NCI-H2227 treated with DMSO at 0.1 percent for 48 hours (cell line): ENCODE measurements around the gene PAFAH2.
"Not testable (repeated sequence)": the region's sequence is repeated elsewhere in the genome, so short reads cannot be mapped to it uniquely, and the experiment has no call there.

Source experiments
- DNase-seq: peaks from one replicate; lab custom pipeline; 2025; lab: John Stamatoyannopoulos, UW

PAFAH2 gene

GRCh38 chr1:26010825-26011224 is 13.0 kb upstream of the PAFAH2 start:
- no peak for DNase-seq

GRCh38 chr1:26009796-26010447 is 12.1 kb upstream of the PAFAH2 start:
- DNase-seq = no peak

- DNase-seq = no peak
Observed at GRCh38 chr1:26006710-26007109, 8.8 kb upstream of the PAFAH2 start.

GRCh38 chr1:26005434-26006105 is 7.7 kb upstream of the PAFAH2 start:
- no peak for DNase-seq

GRCh38 chr1:26003756-26004155 is 5.9 kb upstream of the PAFAH2 start:
- DNase-seq = no peak

GRCh38 chr1:26003262-26003661 is 5.4 kb upstream of the PAFAH2 start:
- no peak for DNase-seq

- no peak for DNase-seq
Observed at GRCh38 chr1:25999041-25999800, 1.4 kb upstream of the PAFAH2 start.

- peak; percentile 23 for DNase-seq
Observed at GRCh38 chr1:25996966-25997827, 666 bp downstream of the PAFAH2 start.

- no peak for DNase-seq
Observed at GRCh38 chr1:25994402-25995150, 3.3 kb downstream of the PAFAH2 start.

GRCh38 chr1:25993197-25993951 is 4.5 kb downstream of the PAFAH2 start:
- peak; percentile 12 for DNase-seq

- no peak for DNase-seq
Observed at GRCh38 chr1:25992689-25993171, 5.1 kb downstream of the PAFAH2 start.

- DNase-seq = no peak
Observed at GRCh38 chr1:25991937-25992688, 5.8 kb downstream of the PAFAH2 start.

GRCh38 chr1:25990702-25991395 is 7.0 kb downstream of the PAFAH2 start:
- no peak for DNase-seq

GRCh38 chr1:25990251-25990650 is 7.6 kb downstream of the PAFAH2 start:
- no peak for DNase-seq

- no peak for DNase-seq
Observed at GRCh38 chr1:25989440-25990234, 8.2 kb downstream of the PAFAH2 start.

GRCh38 chr1:25987951-25988350 is 9.9 kb downstream of the PAFAH2 start:
- DNase-seq = no peak

- not testable (repeated sequence) for DNase-seq
Observed at GRCh38 chr1:25986773-25987172, 11.1 kb downstream of the PAFAH2 start.

GRCh38 chr1:25985670-25986069 is 12.2 kb downstream of the PAFAH2 start:
- no peak for DNase-seq
